Measurements from ENCODE around the gene SVEP1. TPM values are rescaled to one million over a fixed set of nuclear protein-coding genes. Genes with fewer than 3 reads are reported as not detected.

Gene SVEP1
- polyA plus RNA-seq, 1 experiment: 34.8 TPM

GRCh38 chr9:110316261-110317075 lies 263.1 kb downstream of the SVEP1 start:
- ChIA-PET CTCF (no interaction called here), POLR2A (no interaction called here)
- Histone ChIP-seq H3K27ac (ENCODE audit: low read depth, low read length) (no peak overlapping the region), H3K4me3 (ENCODE audit: low read depth, low read length) (no peak overlapping the region), H3K27me3 (ENCODE audit: control insufficient read depth, insufficient read depth, low read length) (no peaks in the 10 kb centered on the region), H3K9me3 (ENCODE audit: control insufficient read depth, insufficient read depth, low read length) (no peaks in the 10 kb centered on the region; the same call in 1 of the 2 replicates)
- DNase-seq (ENCODE audit: low read depth, low spot score): no peak
- TF ChIP-seq CTCF (IDR thresholded peaks at IDR 0.05; ENCODE audit: low read depth, low read length): no peak

Small RNA genes lying within 50 kb of the gene (small RNA-seq; reads per million reads assigned to genes)
- gene RNU6-1039P (ENCODE audit: insufficient read length, low read depth): not detected

Other genes with a start within 250 kb of the SVEP1 start
- gene TXNDC8, start 241.9 kb downstream of the SVEP1 start, polyA plus RNA-seq (2011; rRNA removed): not detected in 2 replicates
- 0.58 and 0.77 TPM in 2 replicates for gene MUSK, start 89.0 kb upstream of the SVEP1 start, polyA plus RNA-seq (2011; rRNA removed)